Duodenal mucosa (tissue), 2 donors: ENCODE results near the gene SCML1.

Source experiments
- H3K27ac ChIP-seq: one replicate; pipeline ENCODE4 v1.7.0; 2013; ENCODE audit warnings: low read depth, low read length
- H3K27me3 ChIP-seq, 2 donors: one replicate each; pipeline ENCODE4 v1.7.0; 2013; ENCODE audit warnings: low read length in 2 of 2, control low read depth in 1 of 2; ENCODE audit not compliant: insufficient read depth in 2 of 2, control insufficient read depth in 1 of 2
- H3K36me3 ChIP-seq, 2 donors: one replicate each; pipeline ENCODE4 v1.7.0; 2013; ENCODE audit warnings: low read length in 2 of 2, control low read depth in 1 of 2; ENCODE audit not compliant: insufficient read depth in 2 of 2, control insufficient read depth in 1 of 2
- H3K4me1 ChIP-seq, 2 donors: one replicate each; pipeline ENCODE4 v1.7.0; 2013; ENCODE audit warnings: low read length in 2 of 2, control low read depth in 1 of 2; ENCODE audit not compliant: insufficient read depth in 2 of 2, control insufficient read depth in 1 of 2
- H3K4me3 ChIP-seq, 2 donors: one replicate each; pipeline ENCODE4 v1.7.0; 2013; ENCODE audit warnings: low read length in 2 of 2, low read depth in 1 of 2
- H3K9ac ChIP-seq, 2 donors: one replicate each; pipeline ENCODE4 v1.7.0; 2013; ENCODE audit warnings: low read length in 2 of 2, low read depth in 1 of 2
- H3K9me3 ChIP-seq, 2 donors: one replicate each; pipeline ENCODE4 v1.7.0; 2013; ENCODE audit warnings: low read length in 2 of 2, control low read depth in 1 of 2; ENCODE audit not compliant: control insufficient read depth in 1 of 2

Gene SCML1, protein sequence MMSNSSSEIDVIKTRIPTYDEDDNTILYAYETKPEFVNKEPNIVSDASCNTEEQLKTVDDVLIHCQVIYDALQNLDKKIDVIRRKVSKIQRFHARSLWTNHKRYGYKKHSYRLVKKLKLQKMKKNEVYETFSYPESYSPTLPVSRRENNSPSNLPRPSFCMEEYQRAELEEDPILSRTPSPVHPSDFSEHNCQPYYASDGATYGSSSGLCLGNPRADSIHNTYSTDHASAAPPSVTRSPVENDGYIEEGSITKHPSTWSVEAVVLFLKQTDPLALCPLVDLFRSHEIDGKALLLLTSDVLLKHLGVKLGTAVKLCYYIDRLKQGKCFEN

DNA sequence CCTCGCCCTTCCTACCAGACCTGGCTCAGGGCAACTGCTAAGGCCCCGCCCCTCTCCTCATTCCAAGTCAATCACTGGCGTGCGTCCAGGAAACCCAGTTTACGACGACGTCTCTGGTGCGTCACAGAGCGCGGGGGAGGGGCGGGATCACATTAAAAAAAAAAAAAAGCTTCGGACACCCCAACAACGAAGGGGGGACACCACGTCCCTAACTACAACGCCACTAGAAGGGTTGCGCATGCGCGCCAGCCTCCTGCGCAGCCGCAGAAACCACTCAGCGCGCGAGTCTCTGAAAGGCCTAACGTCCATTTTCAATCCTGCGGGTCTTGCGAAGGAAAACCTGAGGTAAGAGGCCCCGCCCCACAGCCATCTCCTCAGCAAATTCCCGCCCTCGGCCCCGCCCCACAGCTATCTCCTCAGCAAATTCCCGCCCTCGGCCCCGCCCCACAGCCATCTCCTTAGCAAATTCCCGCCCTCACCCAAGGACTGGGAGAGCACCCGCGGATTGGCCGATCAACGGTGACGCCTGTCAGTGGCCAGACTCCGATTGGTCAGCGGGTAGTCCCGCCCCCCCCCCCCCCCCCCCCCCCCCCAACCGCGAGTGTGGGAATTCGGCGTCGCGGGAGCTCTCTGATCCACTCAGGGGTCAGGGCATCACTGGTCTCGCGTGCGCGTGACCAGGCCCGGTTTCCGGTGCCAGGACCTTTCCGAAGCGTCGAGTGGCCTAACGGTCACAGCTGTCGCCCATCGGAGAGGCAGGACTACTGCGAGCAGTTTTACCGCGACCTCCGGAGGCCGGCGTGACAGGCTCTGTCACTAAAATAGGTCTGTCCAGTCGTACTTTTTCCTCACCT lies at the start of gene SCML1:
TSS of gene SCML1 (plus strand) at position 638 of the 854 bp plus-strand sequence. CDS start 6,694 bp downstream, outside the sequence.
- Histone ChIP-seq H3K4me1 (no peaks in the 10 kb centered on the region), H3K36me3 (no peaks in the 10 kb centered on the region), H3K27ac (peak within 1 kb of the TSS; percentile 88), H3K4me3 (peak within 1 kb of the TSS; percentile 77 to 79), H3K27me3 (no peaks in the 10 kb centered on the region), H3K9me3 (no peaks in the 10 kb centered on the region), H3K9ac (peak within 1 kb of the TSS; percentile 81 to 94)

DNA sequence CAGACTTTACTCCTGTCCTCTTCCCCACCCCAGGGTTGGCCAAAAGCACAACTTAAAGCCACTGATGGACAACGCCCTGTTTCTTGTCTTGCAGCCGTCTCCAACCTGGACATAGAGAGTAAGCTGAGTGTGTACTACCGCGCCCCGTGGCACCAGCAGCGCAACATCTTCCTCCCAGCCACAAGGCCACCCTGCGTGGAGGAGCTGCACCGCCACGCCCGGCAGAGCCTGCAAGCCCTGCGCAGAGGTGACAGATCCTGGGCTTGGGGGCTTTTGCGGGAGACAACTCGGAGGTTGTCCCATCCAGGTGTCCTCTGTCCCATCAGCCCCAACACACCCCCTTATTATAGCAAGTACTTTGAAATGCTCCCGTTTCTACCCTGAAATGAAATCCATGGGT lies 49.6 kb upstream of the SCML1 start:
- H3K9me3 ChIP-seq = no peaks in the 10 kb centered on the region

DNA sequence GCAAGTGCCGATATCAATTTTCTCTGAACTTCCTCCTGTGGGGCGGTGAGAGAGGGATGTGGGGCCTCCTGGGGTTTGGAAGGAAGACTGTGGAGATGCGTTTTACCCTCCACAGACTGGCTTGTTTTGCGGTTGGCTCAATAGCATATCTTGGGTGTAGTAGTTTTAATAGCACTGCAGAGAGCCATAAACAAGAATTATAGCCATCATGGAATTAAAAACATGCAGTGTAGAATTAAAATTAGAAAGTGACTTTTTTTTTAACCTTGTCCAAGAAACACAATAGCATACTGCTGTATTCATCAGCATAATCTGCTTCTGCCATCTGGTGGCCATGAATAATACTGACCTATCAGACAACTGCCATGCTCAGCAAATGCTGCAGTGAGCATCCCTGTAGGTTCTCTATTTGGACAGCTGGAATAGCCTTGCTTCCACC lies 47.3 kb upstream of the SCML1 start:
- Histone ChIP-seq H3K4me1 (no peaks in the 10 kb centered on the region), H3K4me3 (no peak overlapping the region), H3K36me3 (no peaks in the 10 kb centered on the region), H3K27me3 (no peaks in the 10 kb centered on the region), H3K9ac (no peak overlapping the region), H3K27ac (no peak overlapping the region), H3K9me3 (no peaks in the 10 kb centered on the region)

More for the DNA sequence above, 49.6 kb upstream of the SCML1 start:
- H3K27ac ChIP-seq = no peak overlapping the region
- no peaks in the 10 kb centered on the region for H3K27me3 ChIP-seq
- H3K4me1 ChIP-seq = no peaks in the 10 kb centered on the region
- H3K4me3 ChIP-seq = no peak overlapping the region
- no peaks in the 10 kb centered on the region for H3K36me3 ChIP-seq
- H3K9ac ChIP-seq = no peak overlapping the region

DNA sequence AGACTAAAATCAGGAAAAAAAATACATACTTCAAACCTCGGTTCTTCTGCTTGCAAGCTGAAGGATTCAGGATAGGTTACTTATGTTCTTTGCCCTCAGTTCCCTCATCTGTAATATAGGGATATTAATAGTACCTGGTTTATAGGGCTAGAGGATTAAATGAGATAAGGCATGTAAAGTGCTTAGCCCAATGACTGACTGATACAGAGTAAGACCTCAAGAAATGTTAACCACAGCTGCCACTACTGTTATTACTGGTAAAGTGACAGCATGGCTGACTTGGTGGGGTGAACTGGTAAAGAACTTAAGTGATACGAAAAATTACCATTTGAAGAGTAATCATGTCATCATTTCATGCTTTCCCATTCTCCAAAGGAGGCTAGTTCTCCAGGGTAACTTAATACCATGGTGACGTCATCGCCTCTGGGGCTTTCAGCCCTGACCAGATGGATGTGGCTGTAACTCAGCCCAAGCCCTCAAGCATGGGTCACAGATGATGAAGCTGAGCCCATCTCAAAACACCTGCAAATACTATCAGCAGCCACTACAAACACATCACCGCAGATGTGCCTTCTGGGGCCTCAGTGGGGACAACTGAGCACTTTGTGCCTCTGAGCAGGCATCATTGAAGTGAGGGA lies 44.5 kb upstream of the SCML1 start:
- no peaks in the 10 kb centered on the region for H3K27me3 ChIP-seq
- no peaks in the 10 kb centered on the region for H3K4me1 ChIP-seq
- no peaks in the 10 kb centered on the region for H3K36me3 ChIP-seq
- no peak overlapping the region for H3K27ac ChIP-seq
- no peak overlapping the region for H3K9ac ChIP-seq
- H3K9me3 ChIP-seq = no peaks in the 10 kb centered on the region
- no peak overlapping the region for H3K4me3 ChIP-seq

DNA sequence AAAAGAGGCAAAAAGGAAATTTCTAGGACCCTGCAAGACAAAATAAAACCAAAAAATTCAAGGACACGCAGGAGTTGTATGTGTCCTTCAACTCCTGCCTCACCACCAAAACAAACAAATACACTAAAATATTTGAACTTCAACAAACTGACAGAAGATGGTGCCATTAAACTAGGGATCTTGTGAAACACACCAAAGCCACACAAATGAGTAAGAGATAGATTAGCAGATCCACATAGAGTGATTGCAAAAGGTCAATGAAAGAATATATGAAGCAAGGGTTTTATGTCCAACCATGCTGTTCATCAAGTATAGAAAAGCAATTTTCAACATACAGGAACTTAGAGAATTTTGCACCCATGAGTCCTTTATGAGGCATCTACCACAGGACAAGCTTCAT lies 40.1 kb upstream of the SCML1 start:
- Histone ChIP-seq H3K4me3 (no peak overlapping the region), H3K9ac (no peak overlapping the region), H3K27me3 (no peaks in the 10 kb centered on the region), H3K4me1 (no peaks in the 10 kb centered on the region), H3K9me3 (no peaks in the 10 kb centered on the region), H3K36me3 (no peaks in the 10 kb centered on the region), H3K27ac (no peak overlapping the region)

DNA sequence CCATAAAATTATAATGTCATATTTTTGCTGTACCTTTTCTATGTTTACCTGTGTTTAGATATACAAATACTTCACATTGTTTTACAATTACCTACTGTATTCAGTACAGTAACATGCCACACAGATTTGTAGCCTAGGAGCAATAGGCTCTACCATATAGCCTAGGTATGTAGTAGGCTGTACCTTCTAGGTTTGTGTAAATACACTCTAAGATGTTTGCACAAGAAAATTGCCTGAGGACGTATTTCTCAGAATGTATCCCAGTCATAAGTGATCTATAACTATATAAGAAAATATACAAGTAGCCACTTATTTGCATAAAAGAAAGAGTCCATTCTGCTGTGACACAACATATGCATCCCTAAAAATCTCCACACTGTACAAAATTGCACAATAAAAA lies 36.3 kb upstream of the SCML1 start:
- Histone ChIP-seq H3K4me3 (no peak overlapping the region), H3K9me3 (no peaks in the 10 kb centered on the region), H3K4me1 (no peaks in the 10 kb centered on the region), H3K27ac (no peak overlapping the region), H3K9ac (no peak overlapping the region), H3K36me3 (no peaks in the 10 kb centered on the region), H3K27me3 (no peaks in the 10 kb centered on the region)

DNA sequence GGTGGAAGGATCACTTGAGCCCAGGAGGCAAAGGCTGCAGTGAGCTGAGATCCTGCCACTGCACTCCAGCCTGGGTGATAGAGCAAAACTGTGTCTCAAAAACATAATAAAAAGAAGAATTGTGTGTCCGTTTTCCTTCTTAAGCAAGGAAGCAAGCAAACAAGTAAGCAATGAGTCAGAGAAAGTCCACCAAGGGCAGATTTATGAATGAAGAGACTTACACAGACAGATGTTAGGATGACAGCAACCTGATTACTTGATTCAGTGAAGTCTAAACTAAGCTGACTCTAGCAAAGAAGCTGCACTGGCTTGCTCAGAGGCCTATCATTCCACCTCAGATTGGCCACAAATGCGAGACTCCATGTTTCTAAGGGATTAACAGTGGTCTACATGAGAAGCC lies 34.1 kb upstream of the SCML1 start:
- Histone ChIP-seq H3K4me1 (no peaks in the 10 kb centered on the region), H3K9ac (no peak overlapping the region), H3K36me3 (no peaks in the 10 kb centered on the region), H3K9me3 (no peaks in the 10 kb centered on the region), H3K4me3 (no peak overlapping the region), H3K27ac (no peak overlapping the region), H3K27me3 (no peaks in the 10 kb centered on the region)

DNA sequence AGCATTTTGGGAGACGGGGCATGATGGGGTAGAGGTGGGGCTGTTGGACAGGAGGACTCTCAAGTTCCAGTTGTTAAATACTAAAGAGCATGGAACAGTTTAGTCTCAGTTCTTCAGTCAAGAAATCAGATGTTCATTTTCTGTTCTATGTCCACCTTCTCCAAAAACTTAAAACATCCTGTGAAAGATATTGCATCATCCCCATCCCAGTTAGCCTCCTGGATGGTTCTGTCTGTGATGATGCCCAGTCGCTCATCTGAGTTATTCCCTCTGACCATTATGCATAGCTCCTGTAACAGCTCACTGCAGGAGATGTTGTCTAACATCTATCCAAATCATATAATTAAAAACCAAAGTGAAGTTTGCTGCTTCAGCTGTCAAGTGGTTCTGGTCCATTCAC lies 32.1 kb upstream of the SCML1 start:
- Histone ChIP-seq H3K27me3 (no peaks in the 10 kb centered on the region), H3K9ac (no peak overlapping the region), H3K36me3 (no peaks in the 10 kb centered on the region), H3K27ac (no peak overlapping the region), H3K9me3 (no peaks in the 10 kb centered on the region), H3K4me3 (no peak overlapping the region), H3K4me1 (no peaks in the 10 kb centered on the region)

DNA sequence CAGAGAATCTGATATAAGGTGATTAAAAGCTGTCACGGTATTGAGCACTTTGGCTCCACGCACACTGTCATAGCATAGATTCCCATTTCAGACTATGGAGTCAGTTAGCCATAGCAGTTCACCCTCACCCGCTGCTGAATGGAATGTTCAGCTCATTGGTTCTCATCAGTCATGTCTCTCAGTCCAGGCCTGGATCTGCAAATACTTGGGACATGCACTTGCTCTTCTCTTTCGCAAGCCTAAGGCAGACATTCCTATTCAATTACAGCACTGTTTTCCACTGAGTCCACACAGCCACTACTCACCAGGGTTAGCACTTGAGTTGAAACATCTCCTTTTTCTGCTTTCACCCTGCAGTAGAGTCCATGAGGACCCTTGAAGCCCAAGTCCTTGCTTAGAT lies 30.6 kb upstream of the SCML1 start:
- Histone ChIP-seq H3K27ac (no peak overlapping the region), H3K36me3 (no peaks in the 10 kb centered on the region), H3K4me1 (no peaks in the 10 kb centered on the region), H3K27me3 (no peaks in the 10 kb centered on the region), H3K9ac (no peak overlapping the region), H3K4me3 (no peak overlapping the region), H3K9me3 (no peaks in the 10 kb centered on the region)

DNA sequence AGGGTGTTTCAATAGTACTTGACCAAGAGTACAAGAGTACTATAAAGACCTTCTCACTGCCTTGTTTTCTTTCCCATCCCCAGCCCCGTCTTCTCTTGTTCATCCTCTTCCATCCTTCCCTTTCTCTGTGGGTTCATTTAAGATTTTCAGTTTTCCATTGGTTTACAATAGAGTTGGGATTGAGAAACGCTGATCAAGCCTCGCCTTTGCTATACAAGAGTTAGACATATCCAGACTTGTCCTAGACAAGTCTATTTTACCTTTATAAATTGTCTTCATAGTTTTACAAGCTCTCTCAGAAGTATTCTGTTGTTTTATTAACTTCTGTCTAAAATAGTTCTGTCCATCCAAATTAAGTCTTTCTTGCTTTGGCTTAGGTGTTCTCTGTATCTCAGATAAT lies 29.6 kb upstream of the SCML1 start:
- Histone ChIP-seq H3K27ac (no peak overlapping the region), H3K9ac (no peak overlapping the region), H3K36me3 (no peaks in the 10 kb centered on the region), H3K9me3 (no peaks in the 10 kb centered on the region), H3K4me1 (no peaks in the 10 kb centered on the region), H3K27me3 (no peaks in the 10 kb centered on the region), H3K4me3 (no peak overlapping the region)
